ENCODE measurements around the gene FOXD3. TPM values are rescaled to one million over a fixed set of nuclear protein-coding genes. Genes with fewer than 3 reads are reported as not detected.

FOXD3 gene
- total and polyA plus RNA-seq, 4 donors: under 0.01 to 0.05 TPM; not detected in 2

DNA sequence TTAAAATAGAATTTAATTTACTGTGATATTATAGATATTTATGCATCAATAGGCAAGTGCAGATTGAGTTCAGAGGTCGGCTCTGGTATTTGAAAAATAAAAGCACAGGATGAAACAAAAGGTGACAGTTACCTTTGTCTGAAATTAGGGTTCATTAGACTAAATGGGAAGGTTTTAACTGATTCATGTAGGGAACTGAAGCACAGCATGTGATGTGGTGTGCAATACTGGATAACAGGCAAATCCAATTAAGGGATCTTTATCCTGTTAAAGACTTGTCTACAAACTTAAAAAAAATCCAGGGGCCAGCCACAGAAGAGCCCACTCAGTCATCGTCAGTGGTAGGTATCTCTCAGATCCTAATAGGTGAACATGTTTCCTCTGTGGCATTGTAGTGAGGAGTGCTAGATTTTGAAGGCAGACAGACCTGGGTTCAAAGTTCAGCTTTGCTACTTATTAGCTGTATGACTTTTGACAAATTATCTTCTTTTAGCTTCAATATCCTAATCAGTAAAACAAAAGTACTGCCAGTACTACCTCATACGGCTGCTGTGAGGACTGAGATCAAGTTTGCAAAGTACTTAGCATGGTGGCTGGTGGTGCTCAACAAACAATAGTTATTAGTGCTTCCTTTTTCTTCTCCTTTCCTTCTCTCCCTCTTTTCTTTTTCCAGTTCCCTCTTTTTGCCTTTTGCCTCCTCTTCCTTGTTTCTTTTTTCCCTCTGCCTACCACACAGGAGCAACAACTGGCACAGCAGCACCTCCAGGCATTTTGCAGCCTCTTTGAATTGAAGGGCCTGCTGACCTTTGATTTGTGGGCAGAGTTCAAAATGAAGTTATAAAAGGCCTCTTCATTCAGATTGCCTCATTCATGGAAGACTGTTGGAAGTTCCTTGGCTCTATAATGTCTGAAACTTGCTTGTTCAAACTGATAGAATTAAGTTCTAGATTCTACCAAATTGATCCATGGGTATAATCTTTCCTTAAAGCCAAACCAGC lies 44.9 kb upstream of the FOXD3 start:
- Histone ChIP-seq H3K9me3 (ENCODE audit: control insufficient read depth in 4 of 4, low read length in 3 of 4) (no peaks in the 10 kb centered on the region), H3K4me3 (ENCODE audit: low read depth in 1 of 3, low read length in 3 of 3) (no peak overlapping the region), H3K4me1 (ENCODE audit: control insufficient read depth in 4 of 4, insufficient read depth in 4 of 4, low read length in 3 of 4) (no peaks in the 10 kb centered on the region), H3K9ac (ENCODE audit: low read depth in 1 of 2, low read length in 2 of 2) (no peak overlapping the region), H3K36me3 (ENCODE audit: control insufficient read depth in 4 of 4, insufficient read depth in 3 of 4, low read depth in 1 of 4, low read length in 3 of 4) (no peaks in the 10 kb centered on the region), H3K27ac (ENCODE audit: low read depth in 1 of 2, low read length in 2 of 2) (no peak overlapping the region), H3K27me3 (ENCODE audit: control insufficient read depth in 4 of 4, insufficient read depth in 4 of 4, low read length in 3 of 4) (peaks cover 0 to 4% (median 0%) of the 10 kb centered on the region in 4 donors)
- 88% methylated on average over 3 of the region's 3 CpGs for WGBS
- no peak for DNase-seq (ENCODE audit: low spot score)
- TF ChIP-seq HNF4G (IDR thresholded peaks at IDR 0.05) (no peak), HNF4A (conservative IDR thresholded peaks at IDR 0.05) (peak in 1 of 2 donors; percentile 29)

DNA sequence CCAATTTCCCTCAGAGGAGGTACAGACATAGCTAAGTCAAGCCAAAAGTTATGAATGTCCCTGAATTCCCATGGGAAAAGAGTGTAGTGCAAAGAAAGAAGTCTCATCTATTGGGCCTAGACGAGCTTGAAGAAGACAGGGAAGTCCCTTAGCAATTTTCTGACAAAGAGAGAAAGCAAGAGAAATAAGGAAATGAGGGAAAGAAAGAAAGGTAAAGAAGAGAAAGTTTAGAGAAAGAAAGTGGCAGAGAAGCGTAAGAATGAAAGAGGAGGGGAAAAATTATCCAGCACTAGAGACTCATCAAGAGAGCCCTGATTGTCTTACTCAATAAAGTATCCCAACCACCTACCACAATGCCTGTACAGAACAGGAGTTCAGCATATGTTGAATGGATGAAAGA lies 40.6 kb upstream of the FOXD3 start:
- H3K27me3 ChIP-seq (ENCODE audit: control insufficient read depth in 4 of 4, insufficient read depth in 4 of 4, low read length in 3 of 4): no peaks in the 10 kb centered on the region
- no peak for DNase-seq (ENCODE audit: low spot score)

DNA sequence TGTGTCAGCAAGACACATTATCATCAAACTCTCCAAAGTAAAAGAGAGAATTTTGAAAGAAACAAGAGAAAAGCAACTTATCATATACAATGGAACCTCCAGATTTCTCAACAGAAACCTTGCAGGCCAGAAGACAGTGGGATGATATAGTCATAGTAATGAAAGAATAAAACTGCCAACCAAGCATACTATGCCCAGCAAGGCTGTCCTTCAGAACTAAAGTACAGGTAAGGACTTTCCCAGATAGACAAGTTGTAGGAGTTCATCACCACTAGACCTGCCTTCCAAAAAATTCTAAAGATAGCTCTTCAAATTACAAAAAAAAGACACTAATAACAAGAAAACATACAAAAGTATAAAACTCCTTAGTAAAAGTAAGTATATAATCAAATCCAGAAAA lies 33.2 kb upstream of the FOXD3 start:
- Histone ChIP-seq H3K27me3 (ENCODE audit: control insufficient read depth in 4 of 4, insufficient read depth in 4 of 4, low read length in 3 of 4) (no peaks in the 10 kb centered on the region), H3K4me1 (ENCODE audit: control insufficient read depth in 4 of 4, insufficient read depth in 4 of 4, low read length in 3 of 4) (no peaks in the 10 kb centered on the region), H3K27ac (ENCODE audit: low read depth in 1 of 2, low read length in 2 of 2) (no peak overlapping the region), H3K36me3 (ENCODE audit: control insufficient read depth in 4 of 4, insufficient read depth in 3 of 4, low read depth in 1 of 4, low read length in 3 of 4) (no peaks in the 10 kb centered on the region), H3K9me3 (ENCODE audit: control insufficient read depth in 4 of 4, low read length in 3 of 4) (peaks cover 3 to 11% (median 4%) of the 10 kb centered on the region in 4 donors), H3K9ac (ENCODE audit: low read depth in 1 of 2, low read length in 2 of 2) (no peak overlapping the region), H3K4me3 (ENCODE audit: low read depth in 1 of 3, low read length in 3 of 3) (no peak overlapping the region)
- TF ChIP-seq TAF1 (conservative IDR thresholded peaks at IDR 0.05) (no peak), SP1 (IDR thresholded peaks at IDR 0.05) (no peak), YY1 (IDR thresholded peaks at IDR 0.05) (no peak), RXRA (IDR thresholded peaks at IDR 0.05) (no peak)
- TF ChIP-seq, protein P1, sequence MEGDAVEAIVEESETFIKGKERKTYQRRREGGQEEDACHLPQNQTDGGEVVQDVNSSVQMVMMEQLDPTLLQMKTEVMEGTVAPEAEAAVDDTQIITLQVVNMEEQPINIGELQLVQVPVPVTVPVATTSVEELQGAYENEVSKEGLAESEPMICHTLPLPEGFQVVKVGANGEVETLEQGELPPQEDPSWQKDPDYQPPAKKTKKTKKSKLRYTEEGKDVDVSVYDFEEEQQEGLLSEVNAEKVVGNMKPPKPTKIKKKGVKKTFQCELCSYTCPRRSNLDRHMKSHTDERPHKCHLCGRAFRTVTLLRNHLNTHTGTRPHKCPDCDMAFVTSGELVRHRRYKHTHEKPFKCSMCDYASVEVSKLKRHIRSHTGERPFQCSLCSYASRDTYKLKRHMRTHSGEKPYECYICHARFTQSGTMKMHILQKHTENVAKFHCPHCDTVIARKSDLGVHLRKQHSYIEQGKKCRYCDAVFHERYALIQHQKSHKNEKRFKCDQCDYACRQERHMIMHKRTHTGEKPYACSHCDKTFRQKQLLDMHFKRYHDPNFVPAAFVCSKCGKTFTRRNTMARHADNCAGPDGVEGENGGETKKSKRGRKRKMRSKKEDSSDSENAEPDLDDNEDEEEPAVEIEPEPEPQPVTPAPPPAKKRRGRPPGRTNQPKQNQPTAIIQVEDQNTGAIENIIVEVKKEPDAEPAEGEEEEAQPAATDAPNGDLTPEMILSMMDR (IDR thresholded peaks at IDR 0.05; ENCODE audit: low read depth, low read length, missing input control): no peak
- TF ChIP-seq, protein P2, sequence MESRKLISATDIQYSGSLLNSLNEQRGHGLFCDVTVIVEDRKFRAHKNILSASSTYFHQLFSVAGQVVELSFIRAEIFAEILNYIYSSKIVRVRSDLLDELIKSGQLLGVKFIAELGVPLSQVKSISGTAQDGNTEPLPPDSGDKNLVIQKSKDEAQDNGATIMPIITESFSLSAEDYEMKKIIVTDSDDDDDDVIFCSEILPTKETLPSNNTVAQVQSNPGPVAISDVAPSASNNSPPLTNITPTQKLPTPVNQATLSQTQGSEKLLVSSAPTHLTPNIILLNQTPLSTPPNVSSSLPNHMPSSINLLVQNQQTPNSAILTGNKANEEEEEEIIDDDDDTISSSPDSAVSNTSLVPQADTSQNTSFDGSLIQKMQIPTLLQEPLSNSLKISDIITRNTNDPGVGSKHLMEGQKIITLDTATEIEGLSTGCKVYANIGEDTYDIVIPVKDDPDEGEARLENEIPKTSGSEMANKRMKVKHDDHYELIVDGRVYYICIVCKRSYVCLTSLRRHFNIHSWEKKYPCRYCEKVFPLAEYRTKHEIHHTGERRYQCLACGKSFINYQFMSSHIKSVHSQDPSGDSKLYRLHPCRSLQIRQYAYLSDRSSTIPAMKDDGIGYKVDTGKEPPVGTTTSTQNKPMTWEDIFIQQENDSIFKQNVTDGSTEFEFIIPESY (IDR thresholded peaks at IDR 0.05): no peak
- TF ChIP-seq, protein P3, sequence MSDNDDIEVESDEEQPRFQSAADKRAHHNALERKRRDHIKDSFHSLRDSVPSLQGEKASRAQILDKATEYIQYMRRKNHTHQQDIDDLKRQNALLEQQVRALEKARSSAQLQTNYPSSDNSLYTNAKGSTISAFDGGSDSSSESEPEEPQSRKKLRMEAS (IDR thresholded peaks at IDR 0.05): no peak
- DNase-seq (ENCODE audit: low spot score): no peak

More for the DNA sequence above, 40.6 kb upstream of the FOXD3 start:
- Histone ChIP-seq H3K27ac (ENCODE audit: low read depth in 1 of 2, low read length in 2 of 2) (no peak overlapping the region), H3K4me1 (ENCODE audit: control insufficient read depth in 4 of 4, insufficient read depth in 4 of 4, low read length in 3 of 4) (no peaks in the 10 kb centered on the region), H3K36me3 (ENCODE audit: control insufficient read depth in 4 of 4, insufficient read depth in 3 of 4, low read depth in 1 of 4, low read length in 3 of 4) (no peaks in the 10 kb centered on the region), H3K9ac (ENCODE audit: low read depth in 1 of 2, low read length in 2 of 2) (no peak overlapping the region), H3K4me3 (ENCODE audit: low read depth in 1 of 3, low read length in 3 of 3) (no peak overlapping the region), H3K9me3 (ENCODE audit: control insufficient read depth in 4 of 4, low read length in 3 of 4) (no peaks in the 10 kb centered on the region)
- TF ChIP-seq TAF1 (conservative IDR thresholded peaks at IDR 0.05): no peak
- 89% methylated on average over 2 of the region's 2 CpGs for WGBS
